T-helper 2 cell treated with Interferon-gamma antibody and Interleukin-4, amounts not matched to agents 100 ng/mL and 5 ng/mL, for 36 hours (primary cell): ENCODE measurements around the gene GDF7. TPM values are rescaled to one million over a fixed set of nuclear protein-coding genes. Genes with fewer than 3 reads are reported as not detected.
"Not testable (repeated sequence)": the region's sequence is repeated elsewhere in the genome, so short reads cannot be mapped to it uniquely, and the experiment has no call there.

Experiments
- intact Hi-C: fragments of 100-400 bp; cut with micrococcal nuclease; formaldehyde crosslinking; loops from one replicate; pipeline ENCODE4 v1.15.1; 2023
- total RNA-seq: library from RNA; stranded (reverse); gene quantifications from 2 replicates; pipeline ENCODE4 v1.2.3, GENCODE V29; 2022

GDF7 gene
- total RNA-seq, 1 donor from 2014 or later, result 0.02 TPM

- intact Hi-C loops, result no loop called here
Measured at GRCh38 chr2:20696366-20696765, 29.4 kb downstream of the GDF7 start.

GRCh38 chr2:20697322-20697934, 30.5 kb downstream of the GDF7 start:
- intact Hi-C loops, result no loop called here

GRCh38 chr2:20698916-20699613, 32.1 kb downstream of the GDF7 start:
- intact Hi-C loops, result no loop called here

GRCh38 chr2:20702563-20702962, 35.6 kb downstream of the GDF7 start:
- intact Hi-C loops, result no loop called here

- intact Hi-C loops, result no loop called here
Measured at GRCh38 chr2:20704886-20705285, 37.9 kb downstream of the GDF7 start.

GRCh38 chr2:20706217-20706616, 39.3 kb downstream of the GDF7 start:
- intact Hi-C loops, result no loop called here

GRCh38 chr2:20706786-20707185, 39.8 kb downstream of the GDF7 start:
- intact Hi-C loops, result no loop called here

- intact Hi-C loops, result no loop called here
Measured at GRCh38 chr2:20707601-20708000, 40.7 kb downstream of the GDF7 start.

- intact Hi-C loops, result not testable (repeated sequence)
Measured at GRCh38 chr2:20711641-20712040, 44.7 kb downstream of the GDF7 start.

- intact Hi-C loops, result not testable (repeated sequence)
Measured at GRCh38 chr2:20713585-20713984, 46.6 kb downstream of the GDF7 start.

- intact Hi-C loops, result not testable (repeated sequence)
Measured at GRCh38 chr2:20714412-20714811, 47.5 kb downstream of the GDF7 start.

- intact Hi-C loops, result not testable (repeated sequence)
Measured at GRCh38 chr2:20716164-20716563, 49.2 kb downstream of the GDF7 start.

GRCh38 chr2:20717641-20718040, 50.7 kb downstream of the GDF7 start:
- intact Hi-C loops, result no loop called here

GRCh38 chr2:20722592-20723240, 55.8 kb downstream of the GDF7 start:
- intact Hi-C loops, result no loop called here

- intact Hi-C loops, result no loop called here
Measured at GRCh38 chr2:20723543-20723942, 56.6 kb downstream of the GDF7 start.

- intact Hi-C loops, result no loop called here
Measured at GRCh38 chr2:20724500-20725053, 57.6 kb downstream of the GDF7 start.

- intact Hi-C loops, result no loop called here
Measured at GRCh38 chr2:20725782-20726181, 58.8 kb downstream of the GDF7 start.

- intact Hi-C loops, result no loop called here
Measured at GRCh38 chr2:20726913-20727312, 60.0 kb downstream of the GDF7 start.

- intact Hi-C loops, result no loop called here
Measured at GRCh38 chr2:20728114-20728758, 61.3 kb downstream of the GDF7 start.
